DMS79 treated with DMSO at 0.1 percent for 48 hours (cell line): ENCODE measurements around the gene TRIM39.
A peak's percentile ranks its signal among the peaks of the same experiment; 100 is the strongest.
"Not testable (repeated sequence)": the region's sequence is repeated elsewhere in the genome, so short reads cannot be mapped to it uniquely, and the experiment has no call there.

Source experiments
- DNase-seq: peaks from one replicate; lab custom pipeline; 2025; lab: John Stamatoyannopoulos, UW

TRIM39 gene

GRCh38 chr6:30326526-30327231, at the start of gene TRIM39:
Gene TRIM39, plus strand, starts transcription at chr6:30326927. Its CDS starts 2,391 bp downstream, at chr6:30329318.
- peak; percentile 78 for DNase-seq

- not testable (repeated sequence) for DNase-seq
Measured at GRCh38 chr6:30280988-30281387, 45.7 kb upstream of the TRIM39 start.

- no peak for DNase-seq
Measured at GRCh38 chr6:30282522-30282921, 44.2 kb upstream of the TRIM39 start.

- DNase-seq, result no peak
Measured at GRCh38 chr6:30283761-30284160, 43.0 kb upstream of the TRIM39 start.

GRCh38 chr6:30287139-30287538, 39.6 kb upstream of the TRIM39 start:
- DNase-seq, result no peak

GRCh38 chr6:30295837-30296236, 30.9 kb upstream of the TRIM39 start:
- DNase-seq, result no peak

- no peak for DNase-seq
Measured at GRCh38 chr6:30304002-30304401, 22.7 kb upstream of the TRIM39 start.

- DNase-seq, result no peak
Measured at GRCh38 chr6:30311101-30311500, 15.6 kb upstream of the TRIM39 start.

GRCh38 chr6:30311671-30312070, 15.1 kb upstream of the TRIM39 start:
- DNase-seq, result no peak

- DNase-seq, result no peak
Measured at GRCh38 chr6:30312266-30312665, 14.5 kb upstream of the TRIM39 start.

- no peak for DNase-seq
Measured at GRCh38 chr6:30312676-30313321, 13.9 kb upstream of the TRIM39 start.

- DNase-seq, result no peak
Measured at GRCh38 chr6:30315156-30315555, 11.6 kb upstream of the TRIM39 start.

- no peak for DNase-seq
Measured at GRCh38 chr6:30317913-30318589, 8.7 kb upstream of the TRIM39 start.

- no peak for DNase-seq
Measured at GRCh38 chr6:30319146-30319835, 7.4 kb upstream of the TRIM39 start.

- no peak for DNase-seq
Measured at GRCh38 chr6:30321692-30322388, 4.9 kb upstream of the TRIM39 start.

GRCh38 chr6:30322527-30323501, 3.9 kb upstream of the TRIM39 start:
- DNase-seq, result no peak

- no peak for DNase-seq
Measured at GRCh38 chr6:30323806-30324205, 2.9 kb upstream of the TRIM39 start.

- DNase-seq, result no peak
Measured at GRCh38 chr6:30325150-30325872, 1.4 kb upstream of the TRIM39 start.

- peak; percentile 78 for DNase-seq
Measured at GRCh38 chr6:30325873-30326525, 728 bp upstream of the TRIM39 start.
